VCaP (cell line): Measurements from ENCODE around the gene ZNF79.

Experiments used
- H3K27ac ChIP-seq: fragments of 450-650 bp; 2 replicates; pipeline ENCODE4 v1.5.1; 2017
- TF ChIP-seq, protein P1 (sequence below): fragments of 450-650 bp; conservative IDR thresholded peaks from 2 replicates; pipeline ENCODE4 v1.5.1; 2017; ENCODE audit warnings: mild to moderate bottlenecking, moderate library complexity

ZNF79 gene

DNA sequence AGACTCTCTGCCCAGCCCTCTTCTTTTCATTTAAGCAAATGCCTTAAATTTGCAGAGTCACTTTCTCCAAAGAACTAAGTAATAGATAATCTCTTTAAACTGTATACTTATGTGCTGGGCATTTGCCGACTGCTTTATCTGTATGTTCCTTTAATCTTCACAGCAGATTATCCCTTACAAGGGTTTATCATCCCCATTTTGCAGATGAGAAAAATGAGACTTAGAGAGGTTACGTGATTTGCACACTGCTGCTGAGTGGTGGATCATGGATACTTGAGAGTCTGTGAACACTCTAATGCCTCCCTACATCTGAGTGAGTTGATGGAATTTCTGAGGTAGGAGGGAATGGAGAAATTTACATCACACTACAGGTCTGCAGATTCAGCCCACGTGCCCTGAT is 4.2 kb downstream of the ZNF79 start:
- H3K27ac ChIP-seq: no peak overlapping the region
- TF ChIP-seq, protein P1, sequence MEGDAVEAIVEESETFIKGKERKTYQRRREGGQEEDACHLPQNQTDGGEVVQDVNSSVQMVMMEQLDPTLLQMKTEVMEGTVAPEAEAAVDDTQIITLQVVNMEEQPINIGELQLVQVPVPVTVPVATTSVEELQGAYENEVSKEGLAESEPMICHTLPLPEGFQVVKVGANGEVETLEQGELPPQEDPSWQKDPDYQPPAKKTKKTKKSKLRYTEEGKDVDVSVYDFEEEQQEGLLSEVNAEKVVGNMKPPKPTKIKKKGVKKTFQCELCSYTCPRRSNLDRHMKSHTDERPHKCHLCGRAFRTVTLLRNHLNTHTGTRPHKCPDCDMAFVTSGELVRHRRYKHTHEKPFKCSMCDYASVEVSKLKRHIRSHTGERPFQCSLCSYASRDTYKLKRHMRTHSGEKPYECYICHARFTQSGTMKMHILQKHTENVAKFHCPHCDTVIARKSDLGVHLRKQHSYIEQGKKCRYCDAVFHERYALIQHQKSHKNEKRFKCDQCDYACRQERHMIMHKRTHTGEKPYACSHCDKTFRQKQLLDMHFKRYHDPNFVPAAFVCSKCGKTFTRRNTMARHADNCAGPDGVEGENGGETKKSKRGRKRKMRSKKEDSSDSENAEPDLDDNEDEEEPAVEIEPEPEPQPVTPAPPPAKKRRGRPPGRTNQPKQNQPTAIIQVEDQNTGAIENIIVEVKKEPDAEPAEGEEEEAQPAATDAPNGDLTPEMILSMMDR: no peak

DNA sequence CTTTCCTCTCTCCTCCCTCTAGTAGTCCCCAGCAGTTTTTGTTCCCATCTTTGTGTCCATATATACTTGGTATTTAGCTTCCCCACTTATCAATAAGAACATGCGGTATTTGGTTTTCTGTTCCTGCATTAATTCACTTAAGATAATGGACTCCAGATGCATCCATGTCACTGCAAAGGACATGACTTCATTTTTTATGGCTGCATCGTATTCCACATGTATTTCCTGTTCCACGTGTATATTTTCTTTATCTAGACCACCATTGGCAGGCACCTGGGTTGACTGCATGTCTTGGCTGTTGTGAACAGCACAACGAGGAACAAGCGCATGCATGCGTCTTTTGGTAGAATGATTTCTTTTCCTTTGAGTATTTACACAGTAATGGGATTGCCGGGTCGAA is 6.2 kb downstream of the ZNF79 start:
- TF ChIP-seq, protein P1: no peak
- H3K27ac ChIP-seq: no peak overlapping the region

DNA sequence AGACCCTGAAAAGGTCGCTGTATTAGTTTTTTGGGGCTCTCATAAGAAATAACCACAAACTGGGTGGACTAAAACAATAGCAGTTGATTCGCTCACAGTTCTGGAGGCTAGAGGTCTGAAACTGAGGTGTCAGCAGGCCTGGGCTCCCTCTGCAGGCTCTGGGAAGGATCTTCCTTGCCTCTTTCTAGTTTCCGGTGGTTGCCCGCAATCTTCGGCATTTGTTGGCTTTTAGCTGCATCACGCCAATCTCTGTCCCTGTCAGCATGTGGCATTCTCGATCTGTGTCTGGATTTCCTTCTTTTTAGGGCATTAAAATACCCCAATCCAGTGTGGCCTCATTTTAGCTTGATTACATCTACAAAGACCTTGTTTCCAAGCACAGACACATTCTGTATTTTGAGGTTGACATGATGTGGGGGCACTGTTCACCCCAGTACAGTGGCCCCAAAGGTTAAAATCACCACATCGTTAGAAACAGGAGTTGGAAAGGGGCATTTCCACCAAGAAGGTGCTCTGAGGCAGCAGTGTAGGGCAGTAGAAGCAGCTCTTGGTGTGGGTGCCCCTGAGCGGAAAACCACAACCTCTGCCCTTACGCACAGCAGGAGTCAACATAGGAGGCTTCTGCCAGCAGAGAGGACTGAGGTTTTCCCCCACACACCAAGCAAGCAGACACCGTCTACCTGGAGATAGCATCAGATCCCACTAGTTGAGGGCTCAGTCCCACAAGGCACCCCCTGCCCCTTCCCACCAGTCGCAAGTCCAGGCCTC is 13.5 kb downstream of the ZNF79 start:
- H3K27ac ChIP-seq: no peak overlapping the region
- TF ChIP-seq, protein P1: peak; percentile 67

DNA sequence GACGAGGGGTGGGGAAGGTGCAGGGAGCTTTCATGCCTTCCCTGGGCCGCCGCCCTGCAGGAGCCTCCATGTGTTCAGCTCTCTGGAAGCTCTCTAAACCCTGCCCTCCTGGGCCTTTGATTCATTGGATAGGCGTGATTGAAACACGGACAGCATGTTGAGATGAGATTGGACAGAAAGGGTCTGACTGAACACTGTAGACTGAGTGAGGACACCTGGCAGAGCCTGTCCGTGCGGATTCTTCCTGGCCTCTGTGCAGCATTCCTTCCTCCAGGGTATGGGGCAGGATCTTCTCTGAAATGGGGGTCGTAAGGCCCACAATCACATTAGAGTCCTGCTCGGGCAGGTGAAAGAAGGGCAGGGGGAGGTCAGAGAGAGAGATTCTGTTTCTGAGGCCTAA is 14.2 kb downstream of the ZNF79 start:
- TF ChIP-seq, protein P1: no peak
- no peak overlapping the region for H3K27ac ChIP-seq

DNA sequence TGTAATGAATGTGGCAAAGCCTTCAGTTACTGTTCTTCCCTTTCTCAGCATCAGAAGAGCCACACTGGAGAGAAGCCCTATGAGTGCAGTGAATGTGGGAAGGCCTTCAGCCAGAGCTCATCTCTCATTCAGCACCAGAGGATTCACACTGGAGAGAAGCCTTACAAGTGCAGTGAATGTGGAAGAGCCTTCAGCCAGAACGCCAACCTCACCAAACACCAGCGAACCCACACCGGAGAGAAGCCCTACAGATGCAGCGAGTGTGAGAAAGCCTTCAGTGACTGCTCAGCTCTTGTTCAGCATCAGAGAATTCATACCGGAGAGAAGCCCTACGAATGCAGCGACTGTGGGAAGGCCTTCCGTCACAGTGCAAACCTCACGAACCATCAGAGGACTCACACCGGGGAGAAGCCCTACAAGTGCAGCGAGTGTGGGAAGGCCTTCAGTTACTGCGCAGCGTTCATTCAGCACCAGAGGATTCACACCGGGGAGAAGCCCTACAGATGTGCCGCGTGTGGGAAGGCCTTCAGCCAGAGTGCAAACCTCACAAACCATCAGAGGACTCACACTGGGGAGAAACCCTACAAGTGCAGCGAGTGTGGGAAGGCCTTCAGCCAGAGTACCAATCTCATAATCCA is 20.2 kb downstream of the ZNF79 start:
- H3K27ac ChIP-seq: peak overlapping the region; percentile 98; the same call in 1 of the 2 replicates
- TF ChIP-seq, protein P1: no peak

DNA sequence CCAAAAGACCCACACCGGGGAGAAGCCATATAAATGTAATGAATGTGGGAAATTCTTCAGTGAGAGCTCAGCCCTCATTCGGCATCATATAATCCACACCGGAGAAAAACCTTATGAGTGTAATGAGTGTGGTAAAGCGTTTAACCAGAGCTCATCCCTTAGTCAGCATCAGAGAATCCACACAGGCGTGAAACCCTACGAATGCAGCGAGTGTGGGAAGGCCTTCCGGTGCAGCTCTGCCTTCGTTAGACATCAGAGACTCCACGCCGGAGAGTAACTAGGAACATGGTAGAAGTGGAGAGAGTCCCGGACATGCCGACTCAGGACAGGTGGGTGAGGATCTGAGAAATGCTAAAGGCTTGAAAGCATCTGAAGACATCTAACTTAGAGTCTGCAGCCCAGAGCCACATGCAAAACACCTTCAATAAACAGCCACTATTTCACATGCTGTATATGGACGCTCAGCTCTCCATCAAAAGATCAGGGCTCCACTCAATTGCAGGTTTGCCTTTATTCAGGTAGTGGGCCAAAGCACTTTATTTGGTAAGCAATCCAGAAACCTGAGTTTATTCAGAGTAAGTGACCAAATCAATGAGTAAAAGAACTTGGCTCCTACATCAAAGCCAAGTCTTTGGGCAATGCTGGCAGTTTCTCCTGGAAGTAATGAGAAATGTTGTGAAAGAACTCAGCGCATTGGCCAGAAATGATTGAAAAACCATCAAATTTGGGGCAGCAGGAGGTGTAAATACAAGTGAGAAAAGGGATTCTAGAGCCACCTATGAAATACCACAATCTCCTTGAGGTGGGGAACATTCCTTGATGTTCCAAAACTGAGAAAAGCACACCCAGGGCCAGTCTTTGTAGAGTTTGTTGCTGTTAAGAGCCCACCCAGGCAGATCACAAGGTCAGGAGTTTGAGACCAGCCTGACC is 21.0 kb downstream of the ZNF79 start:
- peak overlapping the region; percentile 98; the same call in 1 of the 2 replicates for H3K27ac ChIP-seq
- TF ChIP-seq, protein P1: no peak
